Measurements from ENCODE around the gene AFDN.

- no peak for TF ChIP-seq EZH2 (IDR thresholded peaks at IDR 0.05; ENCODE audit: low read depth)
- TF ChIP-seq, protein P1, sequence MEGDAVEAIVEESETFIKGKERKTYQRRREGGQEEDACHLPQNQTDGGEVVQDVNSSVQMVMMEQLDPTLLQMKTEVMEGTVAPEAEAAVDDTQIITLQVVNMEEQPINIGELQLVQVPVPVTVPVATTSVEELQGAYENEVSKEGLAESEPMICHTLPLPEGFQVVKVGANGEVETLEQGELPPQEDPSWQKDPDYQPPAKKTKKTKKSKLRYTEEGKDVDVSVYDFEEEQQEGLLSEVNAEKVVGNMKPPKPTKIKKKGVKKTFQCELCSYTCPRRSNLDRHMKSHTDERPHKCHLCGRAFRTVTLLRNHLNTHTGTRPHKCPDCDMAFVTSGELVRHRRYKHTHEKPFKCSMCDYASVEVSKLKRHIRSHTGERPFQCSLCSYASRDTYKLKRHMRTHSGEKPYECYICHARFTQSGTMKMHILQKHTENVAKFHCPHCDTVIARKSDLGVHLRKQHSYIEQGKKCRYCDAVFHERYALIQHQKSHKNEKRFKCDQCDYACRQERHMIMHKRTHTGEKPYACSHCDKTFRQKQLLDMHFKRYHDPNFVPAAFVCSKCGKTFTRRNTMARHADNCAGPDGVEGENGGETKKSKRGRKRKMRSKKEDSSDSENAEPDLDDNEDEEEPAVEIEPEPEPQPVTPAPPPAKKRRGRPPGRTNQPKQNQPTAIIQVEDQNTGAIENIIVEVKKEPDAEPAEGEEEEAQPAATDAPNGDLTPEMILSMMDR (conservative IDR thresholded peaks at IDR 0.05), result no peak
Observed at GRCh38 chr6:168016721-168017525, 190.2 kb downstream of the AFDN start.

Measured in PC-9 (cell line).